ENCODE data around the gene SCARB1. TPM values are rescaled to one million over a fixed set of nuclear protein-coding genes. Genes with fewer than 3 reads are reported as not detected.

The SCARB1 gene
- total RNA-seq, 1 experiment from 2014 or later, result 31.3 TPM

GRCh38 chr12:124830306-124830705, 33.4 kb downstream of the SCARB1 start:
- no peak for TF ChIP-seq CTCF (conservative IDR thresholded peaks at IDR 0.05)
- Histone ChIP-seq H3K27ac (ENCODE audit: insufficient read length, low read depth, low read length) (no peak overlapping the region), H3K79me1 (ENCODE audit: insufficient read depth, low read depth, low read length, poor library complexity, severe bottlenecking) (no peaks in the 10 kb centered on the region), H2BK5ac (ENCODE audit: insufficient read length, low read length) (no peak overlapping the region), H2BK20ac (ENCODE audit: low read depth, low read length, poor library complexity, severe bottlenecking) (no peak overlapping the region), H4K8ac (replicated peaks; ENCODE audit: insufficient read length, low read depth, low read length) (no peak overlapping the region), H3K4me1 (ENCODE audit: insufficient read depth, low read length) (peaks cover 5% of the 10 kb centered on the region), H3K9me3 (ENCODE audit: control insufficient read depth, low read depth, low read length) (no peaks in the 10 kb centered on the region), H2AK5ac (ENCODE audit: insufficient read length, low read length) (no peak overlapping the region), H3K14ac (ENCODE audit: insufficient read depth, low read length) (no peak overlapping the region), H4K91ac (ENCODE audit: insufficient read length, low read depth, low read length) (no peak overlapping the region), H2BK120ac (ENCODE audit: low read depth, low read length, poor library complexity, severe bottlenecking) (no peak overlapping the region), H4K20me1 (ENCODE audit: control insufficient read depth, insufficient read depth, insufficient read length) (no peaks in the 10 kb centered on the region), H3T11ph (ENCODE audit: low read length) (no peak overlapping the region), H3K18ac (ENCODE audit: insufficient read length, low read depth, low read length) (no peak overlapping the region), H2BK12ac (ENCODE audit: insufficient read length, low read depth, low read length) (no peak overlapping the region), H3K79me2 (ENCODE audit: insufficient read depth, low read length) (peaks cover 2% of the 10 kb centered on the region; the same call in 1 of the 2 replicates), H2BK15ac (ENCODE audit: low read depth, low read length) (no peak overlapping the region), H3K27me3 (ENCODE audit: insufficient read depth, low read length) (no peaks in the 10 kb centered on the region), H3K4me2 (ENCODE audit: insufficient read depth, insufficient read length, low read length) (no peak overlapping the region), H3K23ac (ENCODE audit: insufficient read length, low read depth, low read length) (no peak overlapping the region), H3K9ac (ENCODE audit: extremely low read depth, insufficient read length, low read length) (no peak overlapping the region), H3K4ac (ENCODE audit: low read depth, low read length) (no peak overlapping the region), H3K56ac (ENCODE audit: insufficient read length, low read depth, low read length) (no peak overlapping the region), H4K5ac (ENCODE audit: insufficient read length, low read depth, low read length) (no peak overlapping the region), H2AFZ (ENCODE audit: low read length) (no peak overlapping the region), H3K23me2 (ENCODE audit: insufficient read length, low read depth, low read length, poor library complexity, severe bottlenecking) (no peaks in the 10 kb centered on the region)
- Mint-ChIP-seq H3K27ac (no peak overlapping the region; a peak in 1 of 7 replicates), H3K36me3 (ENCODE audit: insufficient read depth in 1 of 3, low read depth in 3 of 3) (peaks cover 0 to 14% (median 0%) of the 10 kb centered on the region in 3 experiments; a peak in 5 of 7 replicates), H3K27me3 (ENCODE audit: low read depth) (peaks cover 13% of the 10 kb centered on the region), H3K4me3 (no peak overlapping the region), H3K9me3 (peaks cover 0 to 4% of the 10 kb centered on the region in 2 experiments; a peak in 1 of 5 replicates), H3K4me1 (peaks cover 35 to 40% of the 10 kb centered on the region in 2 experiments)
- WGBS (ENCODE audit: extremely low coverage, insufficient read length, low lambda C conversion rate), result no CpG with 5 or more reads among the region's 6 CpGs
- no peak for DNase-seq
